Fibroblast of pulmonary artery (primary cell): ENCODE results near the gene RANGAP1.
"Not testable (repeated sequence)": the region's sequence is repeated elsewhere in the genome, so short reads cannot be mapped to it uniquely, and the experiment has no call there.

Source experiments
- DNase-seq: peaks from one replicate; pipeline ENCODE4 v3.0.0-alpha.2; 2010; ENCODE audit warnings: low read depth
- H3K4me3 ChIP-seq: replicated peaks from 2 replicates; pipeline ENCODE4 v1.5.1; 2011; ENCODE audit warnings: low read depth, mild to moderate bottlenecking, control low read depth, low read length, moderate library complexity
- CTCF ChIP-seq: IDR thresholded peaks from 2 replicates; pipeline ENCODE4 v1.5.1; 2011; ENCODE audit warnings: mild to moderate bottlenecking, control low read depth, low read length, inconsistent platforms; ENCODE audit errors: missing control alignments

RANGAP1 gene

GRCh38 chr22:41260871-41261270 is 25.1 kb downstream of the RANGAP1 start:
- H3K4me3 ChIP-seq, result no peak overlapping the region
- no peak for DNase-seq
- TF ChIP-seq CTCF, result no peak

GRCh38 chr22:41259756-41260155 is 26.2 kb downstream of the RANGAP1 start:
- not testable (repeated sequence) for DNase-seq, H3K4me3 ChIP-seq

- H3K4me3 ChIP-seq, result no peak overlapping the region
- DNase-seq, result no peak
- no peak for TF ChIP-seq CTCF
Measured at GRCh38 chr22:41257696-41258095, 28.3 kb downstream of the RANGAP1 start.

DNA sequence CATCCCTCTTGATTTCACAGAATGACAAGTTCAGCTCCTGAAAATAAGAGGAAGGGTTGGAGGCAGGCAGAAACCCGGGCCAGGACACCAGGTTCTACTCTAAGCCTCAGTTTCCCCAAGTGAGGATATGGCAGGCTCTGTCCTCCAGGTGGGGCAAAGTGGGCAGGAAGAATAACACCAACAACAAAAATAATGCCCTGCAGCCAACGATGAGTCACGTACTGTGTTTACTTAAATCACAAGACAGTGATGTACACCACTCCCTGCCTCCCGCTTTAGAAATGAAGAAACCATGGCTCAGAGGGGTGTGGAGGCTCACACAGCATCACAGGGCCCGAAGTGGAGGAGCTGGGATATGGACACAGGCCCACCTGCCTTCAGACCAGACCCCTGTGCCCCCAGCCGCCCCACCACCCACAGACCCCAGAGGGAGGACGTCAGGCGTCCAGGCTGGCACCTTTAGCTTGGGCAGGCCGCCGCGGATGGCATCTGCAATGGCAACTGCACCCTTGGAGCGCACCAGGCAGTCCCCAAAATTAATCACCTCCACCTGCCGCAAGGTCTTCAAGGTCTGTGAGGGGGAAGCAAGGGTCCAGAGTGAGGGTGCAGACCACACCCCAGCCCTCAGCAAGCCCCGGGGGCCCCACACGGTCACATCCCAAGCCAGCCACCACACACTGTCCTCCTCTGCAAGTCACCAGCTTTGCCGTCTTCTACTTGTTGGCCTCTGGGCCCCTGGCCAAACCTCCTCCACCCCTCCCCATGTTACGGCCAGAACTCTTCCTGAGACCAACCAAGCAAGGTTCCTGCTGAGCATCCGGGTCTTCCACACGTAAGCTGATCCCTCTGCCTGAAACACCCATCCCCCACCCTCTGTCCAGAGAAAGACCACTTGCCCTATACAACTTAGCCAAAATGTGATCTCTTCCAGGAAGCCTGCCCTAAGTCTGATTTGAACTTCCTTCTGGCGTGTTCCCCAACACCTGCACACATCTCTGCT is 29.4 kb downstream of the RANGAP1 start:
- H3K4me3 ChIP-seq, result no peak overlapping the region
- peak; percentile 15 for TF ChIP-seq CTCF
- peak; percentile 71 for DNase-seq

DNA sequence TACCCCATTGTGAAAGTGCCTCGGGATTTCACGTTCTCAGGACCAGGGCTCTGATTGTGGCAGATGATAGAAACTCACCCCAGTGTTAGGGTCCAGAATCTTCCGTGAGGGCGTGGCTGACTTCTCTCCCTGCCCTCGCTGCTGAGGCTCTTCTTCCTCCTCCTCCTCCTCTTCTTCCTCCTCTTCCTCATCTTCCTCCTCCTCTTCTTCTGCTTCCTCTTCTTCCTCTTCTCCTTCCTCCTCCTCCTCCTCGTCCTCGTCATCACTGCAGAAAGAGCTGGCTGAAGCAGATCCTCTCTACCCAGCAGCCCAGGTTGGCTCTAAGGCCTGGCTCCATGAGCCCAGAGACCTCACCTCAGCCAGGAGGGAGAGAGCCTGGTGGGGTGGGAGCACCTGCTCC is 31.8 kb downstream of the RANGAP1 start:
- no peak for TF ChIP-seq CTCF
- H3K4me3 ChIP-seq, result no peak overlapping the region
- no peak for DNase-seq

- TF ChIP-seq CTCF, result no peak
- no peak for DNase-seq
- H3K4me3 ChIP-seq, result no peak overlapping the region
Measured at GRCh38 chr22:41252365-41252764, 33.6 kb downstream of the RANGAP1 start.

- no peak for DNase-seq
- TF ChIP-seq CTCF, result no peak
- no peak overlapping the region for H3K4me3 ChIP-seq
Measured at GRCh38 chr22:41250127-41250526, 35.9 kb downstream of the RANGAP1 start.
